Measurements from ENCODE around the gene TCF7. TPM values are rescaled to one million over a fixed set of nuclear protein-coding genes. Genes with fewer than 3 reads are reported as not detected.

Gene TCF7
- total RNA-seq, 1 donor from 2014 or later, result under 0.01 TPM

DNA sequence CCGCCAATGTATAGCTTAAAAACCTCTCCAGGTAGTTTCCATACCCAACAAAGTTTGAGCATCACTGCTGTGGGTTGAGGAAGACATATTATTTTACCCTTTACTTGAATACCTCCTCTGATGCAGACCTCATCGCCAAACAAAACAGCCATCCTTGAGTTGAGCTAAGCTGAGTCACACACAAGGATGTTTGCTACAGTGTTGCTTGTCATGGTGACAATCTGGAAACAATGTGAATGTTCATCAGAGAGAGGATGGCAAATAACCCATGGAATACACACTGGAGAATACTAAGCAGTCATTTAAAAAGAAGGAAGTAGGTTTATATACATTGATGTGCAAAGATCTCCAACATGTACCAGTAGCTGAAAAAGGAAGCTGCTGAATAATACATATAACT, 41.1 kb upstream of the TCF7 start:
- Histone ChIP-seq H3K4me3 (ENCODE audit: low read depth, low read length) (no peak overlapping the region), H3K36me3 (ENCODE audit: control insufficient read depth, insufficient read depth, low read length) (no peaks in the 10 kb centered on the region), H3K27me3 (ENCODE audit: control insufficient read depth, insufficient read depth, low read length) (peaks cover 1% of the 10 kb centered on the region)
- FAIRE-seq, result no peak
- DNase-seq (ENCODE audit: low read depth), result peak; percentile 25
- TF ChIP-seq, protein P1, sequence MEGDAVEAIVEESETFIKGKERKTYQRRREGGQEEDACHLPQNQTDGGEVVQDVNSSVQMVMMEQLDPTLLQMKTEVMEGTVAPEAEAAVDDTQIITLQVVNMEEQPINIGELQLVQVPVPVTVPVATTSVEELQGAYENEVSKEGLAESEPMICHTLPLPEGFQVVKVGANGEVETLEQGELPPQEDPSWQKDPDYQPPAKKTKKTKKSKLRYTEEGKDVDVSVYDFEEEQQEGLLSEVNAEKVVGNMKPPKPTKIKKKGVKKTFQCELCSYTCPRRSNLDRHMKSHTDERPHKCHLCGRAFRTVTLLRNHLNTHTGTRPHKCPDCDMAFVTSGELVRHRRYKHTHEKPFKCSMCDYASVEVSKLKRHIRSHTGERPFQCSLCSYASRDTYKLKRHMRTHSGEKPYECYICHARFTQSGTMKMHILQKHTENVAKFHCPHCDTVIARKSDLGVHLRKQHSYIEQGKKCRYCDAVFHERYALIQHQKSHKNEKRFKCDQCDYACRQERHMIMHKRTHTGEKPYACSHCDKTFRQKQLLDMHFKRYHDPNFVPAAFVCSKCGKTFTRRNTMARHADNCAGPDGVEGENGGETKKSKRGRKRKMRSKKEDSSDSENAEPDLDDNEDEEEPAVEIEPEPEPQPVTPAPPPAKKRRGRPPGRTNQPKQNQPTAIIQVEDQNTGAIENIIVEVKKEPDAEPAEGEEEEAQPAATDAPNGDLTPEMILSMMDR (IDR thresholded peaks at IDR 0.05; ENCODE audit: insufficient read depth, low read length, severe bottlenecking), result no peak

DNA sequence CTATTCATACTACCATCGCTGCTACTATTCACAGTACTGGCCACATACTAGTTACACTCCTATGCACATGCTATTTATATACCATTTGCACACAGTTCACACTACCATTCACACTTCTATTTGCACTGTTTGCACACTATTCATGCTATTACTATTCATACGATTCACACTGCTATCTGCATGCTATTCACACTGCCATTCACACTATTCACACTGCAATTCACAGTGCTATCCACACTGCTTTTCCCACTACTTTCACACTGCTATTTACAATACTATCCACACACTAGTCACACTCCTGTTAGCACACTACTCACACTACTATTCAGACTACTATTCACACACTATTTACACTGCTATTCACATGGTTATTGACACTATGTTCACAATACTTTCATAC, 39.4 kb upstream of the TCF7 start:
- TF ChIP-seq, protein P1 (IDR thresholded peaks at IDR 0.05; ENCODE audit: insufficient read depth, low read length, severe bottlenecking), result no peak
- Histone ChIP-seq H3K27me3 (ENCODE audit: control insufficient read depth, insufficient read depth, low read length) (peaks cover 1% of the 10 kb centered on the region), H3K4me3 (ENCODE audit: low read depth, low read length) (no peak overlapping the region), H3K36me3 (ENCODE audit: control insufficient read depth, insufficient read depth, low read length) (no peaks in the 10 kb centered on the region)
- FAIRE-seq (no peak), DNase-seq (ENCODE audit: low read depth) (no peak)

DNA sequence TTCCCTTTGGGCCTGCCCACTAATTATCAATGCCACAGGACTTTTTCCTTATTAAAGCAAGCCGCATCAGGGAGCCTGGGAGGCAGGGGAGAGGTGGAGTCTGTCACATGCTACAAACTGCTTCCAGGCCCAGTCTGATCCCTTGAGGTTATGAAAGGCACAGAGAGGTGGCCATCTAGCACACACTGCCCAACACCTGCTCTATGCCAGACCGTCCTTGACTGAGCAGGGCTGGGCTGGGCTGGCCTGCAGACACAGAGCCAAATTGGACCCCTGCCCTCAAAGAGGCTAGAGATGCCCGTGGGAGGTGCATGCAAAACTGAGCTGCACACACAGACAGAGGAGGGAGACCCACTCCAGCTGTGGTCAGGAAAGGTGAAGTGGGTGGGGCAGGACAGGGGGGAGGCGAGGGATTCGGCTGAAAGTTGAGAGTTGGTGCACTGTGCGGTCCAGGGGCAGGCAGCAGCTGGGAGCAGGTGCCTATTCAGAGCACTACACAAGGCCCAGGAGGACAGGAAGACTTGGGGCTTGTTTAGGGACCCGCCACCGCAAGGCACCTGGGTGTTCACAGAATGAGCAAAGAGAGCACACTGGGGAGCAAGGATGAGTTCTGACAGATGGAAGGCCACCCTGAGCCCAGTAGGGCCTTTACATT, 36.4 kb upstream of the TCF7 start:
- no peak for DNase-seq (ENCODE audit: low read depth)
- FAIRE-seq, result no peak
- no peaks in the 10 kb centered on the region for H3K36me3 ChIP-seq (ENCODE audit: control insufficient read depth, insufficient read depth, low read length)
- no peaks in the 10 kb centered on the region for H3K27me3 ChIP-seq (ENCODE audit: control insufficient read depth, insufficient read depth, low read length)
- TF ChIP-seq, protein P1 (IDR thresholded peaks at IDR 0.05; ENCODE audit: insufficient read depth, low read length, severe bottlenecking), result no peak
- no peak overlapping the region for H3K4me3 ChIP-seq (ENCODE audit: low read depth, low read length)

DNA sequence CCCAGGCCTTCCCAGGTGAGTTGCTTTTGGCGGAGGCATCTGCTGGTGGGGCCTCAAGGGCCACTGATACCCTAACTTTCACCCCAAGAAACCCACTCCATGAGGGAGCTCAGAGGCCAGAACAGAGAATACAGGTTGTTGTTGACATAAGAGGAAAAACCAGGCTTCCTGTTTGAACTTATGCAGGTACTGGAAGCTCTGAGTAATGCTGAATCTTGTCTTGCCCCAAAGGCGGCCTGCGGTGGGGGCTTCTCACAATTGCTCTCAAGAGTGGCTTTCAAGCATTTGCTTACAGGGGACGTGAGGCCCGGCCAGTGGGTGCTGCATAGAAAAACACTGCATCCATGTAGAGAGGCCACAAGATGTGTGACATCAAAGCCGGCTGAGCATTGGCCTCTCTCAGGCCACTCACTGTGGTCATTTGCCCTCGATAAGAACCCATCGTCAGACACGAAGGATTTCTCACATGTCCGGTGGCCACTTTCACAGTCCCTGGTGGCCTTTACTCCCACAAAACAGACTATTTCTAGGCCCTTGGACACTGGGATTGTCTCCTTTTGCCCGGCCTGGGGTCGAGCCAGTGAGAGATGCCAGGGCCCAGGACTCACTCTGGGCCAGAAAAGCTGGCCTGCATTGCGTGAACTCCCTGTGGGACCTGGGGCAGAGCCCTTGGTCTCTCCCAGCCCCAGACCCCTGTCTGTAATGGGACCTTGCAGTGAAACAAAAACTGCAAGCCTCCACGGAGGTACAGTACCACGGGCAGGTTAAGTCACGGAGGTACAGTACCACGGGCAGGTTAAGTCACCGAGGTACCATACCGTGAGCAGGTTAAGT, 34.5 kb upstream of the TCF7 start:
- peak; percentile 62 for FAIRE-seq
- H3K27me3 ChIP-seq (ENCODE audit: control insufficient read depth, insufficient read depth, low read length), result no peaks in the 10 kb centered on the region
- no peaks in the 10 kb centered on the region for H3K36me3 ChIP-seq (ENCODE audit: control insufficient read depth, insufficient read depth, low read length)
- TF ChIP-seq, protein P1 (IDR thresholded peaks at IDR 0.05; ENCODE audit: insufficient read depth, low read length, severe bottlenecking), result no peak
- no peak overlapping the region for H3K4me3 ChIP-seq (ENCODE audit: low read depth, low read length)
- DNase-seq (ENCODE audit: low read depth), result no peak

DNA sequence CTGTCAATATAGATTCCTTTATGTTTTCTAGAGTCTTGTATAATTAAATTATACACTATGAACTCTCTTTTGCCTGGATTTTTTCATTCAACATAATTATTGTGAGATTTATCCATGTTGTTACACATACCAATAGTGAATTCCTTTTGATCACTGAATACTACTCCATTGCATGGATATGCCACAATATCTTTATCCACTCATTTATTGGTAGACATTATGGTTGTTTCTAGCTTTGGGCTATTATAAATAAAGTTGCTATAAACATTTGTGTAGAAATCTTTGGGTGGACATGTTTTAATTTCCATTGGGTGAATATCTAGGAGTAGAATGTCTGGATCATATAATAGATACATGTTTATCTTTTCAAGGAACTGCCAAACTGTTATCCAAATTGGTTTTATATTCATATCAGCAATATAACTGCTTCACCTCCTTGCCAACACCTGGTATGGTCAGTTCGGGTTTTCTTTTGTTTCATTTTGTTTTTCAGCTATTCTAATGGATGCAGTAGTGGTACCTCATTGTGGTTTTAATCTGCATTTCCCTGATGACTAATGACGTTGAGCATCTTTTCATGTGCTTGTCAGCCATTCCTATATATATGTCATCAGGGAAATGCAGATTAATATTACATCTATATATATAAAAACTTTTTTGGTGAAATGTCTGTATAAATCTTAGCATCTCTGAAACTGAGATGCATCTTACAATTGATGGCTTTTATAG, 32.1 kb upstream of the TCF7 start:
- TF ChIP-seq, protein P1 (IDR thresholded peaks at IDR 0.05; ENCODE audit: insufficient read depth, low read length, severe bottlenecking), result no peak
- no peak for FAIRE-seq
- no peaks in the 10 kb centered on the region for H3K36me3 ChIP-seq (ENCODE audit: control insufficient read depth, insufficient read depth, low read length)

More for the DNA sequence above, 32.1 kb upstream of the TCF7 start:
- DNase-seq (ENCODE audit: low read depth), result peak; percentile 16
- Histone ChIP-seq H3K4me3 (ENCODE audit: low read depth, low read length) (no peak overlapping the region), H3K27me3 (ENCODE audit: control insufficient read depth, insufficient read depth, low read length) (no peaks in the 10 kb centered on the region)

Measured in bronchial epithelial cell (primary cell).